NCI-H510A treated with DMSO at 0.1 percent for 48 hours (cell line): ENCODE results near the gene TMEM164.
A peak's percentile ranks its signal among the peaks of the same experiment; 100 is the strongest.

ENCODE experiments used
- DNase-seq: peaks from one replicate; lab custom pipeline; 2025; lab: John Stamatoyannopoulos, UW

The TMEM164 gene

DNA sequence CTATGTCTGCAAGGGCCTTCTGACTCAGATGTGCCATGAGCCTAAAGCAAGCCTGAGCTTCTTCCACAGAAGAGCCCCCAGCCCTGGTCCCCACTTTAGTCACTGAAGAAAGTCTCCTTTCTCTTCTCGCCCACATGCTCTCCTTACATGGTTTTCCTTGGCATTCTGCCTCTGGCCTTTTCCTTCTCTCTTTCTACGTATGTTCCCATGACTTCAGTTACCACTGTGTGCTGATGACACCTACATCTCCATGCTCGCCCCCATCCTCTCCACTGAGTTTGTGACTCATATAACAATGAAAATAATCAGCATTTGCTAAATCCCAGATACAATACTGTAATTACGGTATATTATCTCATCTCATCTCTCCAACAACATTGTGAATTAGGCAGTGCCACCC lies 165.7 kb downstream of the TMEM164 start:
- no peak for DNase-seq

DNA sequence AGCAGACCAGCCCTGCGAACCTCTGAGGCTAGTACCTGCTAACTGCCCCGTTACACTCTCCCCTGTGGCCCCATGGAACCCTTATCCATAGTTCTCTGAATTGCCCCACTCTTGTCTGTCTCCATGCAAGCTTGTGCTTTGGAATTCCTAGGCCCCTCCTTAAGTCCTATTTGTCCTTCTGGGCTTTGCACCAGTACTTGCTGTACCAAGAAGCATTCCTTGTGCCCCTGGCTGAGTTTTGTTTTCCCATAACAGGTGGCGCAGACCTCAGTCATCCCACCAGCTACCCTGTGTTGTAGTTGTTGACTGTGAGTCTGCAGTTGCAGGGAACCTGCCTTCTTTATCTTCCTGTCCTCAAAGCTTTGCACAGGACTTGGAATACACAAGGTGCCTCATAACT lies 167.1 kb downstream of the TMEM164 start:
- no peak for DNase-seq

DNA sequence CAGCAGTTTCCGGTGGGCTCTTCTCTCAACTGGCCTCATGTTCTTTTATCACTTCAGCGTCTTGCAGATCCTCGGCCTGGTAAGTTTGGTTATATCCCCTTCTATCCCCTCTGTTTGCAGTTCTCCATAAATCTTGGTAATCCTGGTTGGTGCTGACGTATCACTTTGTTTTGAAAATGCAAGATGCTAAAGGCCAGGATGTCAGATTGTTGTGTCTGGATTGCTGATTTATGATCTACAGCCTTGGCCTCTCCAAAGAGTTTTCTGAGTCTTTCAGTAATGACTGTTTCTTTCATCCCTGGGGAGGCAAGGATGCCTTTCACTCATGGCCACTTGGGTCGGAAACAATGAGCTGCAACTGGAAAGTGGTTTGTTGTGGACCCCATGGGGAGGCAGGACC lies 168.5 kb downstream of the TMEM164 start:
- no peak for DNase-seq

DNA sequence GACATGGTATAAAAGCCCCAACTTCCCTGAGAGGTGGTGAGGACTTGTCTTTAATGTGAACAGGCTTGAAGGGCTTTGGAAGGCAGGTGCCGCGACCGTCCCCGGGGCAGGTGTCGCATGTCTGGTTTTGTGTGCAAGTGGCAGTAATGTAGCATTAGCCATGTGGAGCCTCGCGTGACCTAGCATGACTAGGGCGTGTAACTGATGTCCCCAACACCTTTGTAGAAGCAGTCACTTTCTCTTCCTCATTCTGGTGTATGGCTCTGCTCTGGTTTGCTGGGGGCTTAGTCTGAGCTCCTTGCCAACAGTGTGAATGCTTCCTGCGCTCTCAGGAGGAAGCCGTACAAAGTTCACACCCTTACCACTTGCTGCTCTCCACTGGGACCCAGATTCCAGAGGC lies 169.3 kb downstream of the TMEM164 start:
- no peak for DNase-seq

DNA sequence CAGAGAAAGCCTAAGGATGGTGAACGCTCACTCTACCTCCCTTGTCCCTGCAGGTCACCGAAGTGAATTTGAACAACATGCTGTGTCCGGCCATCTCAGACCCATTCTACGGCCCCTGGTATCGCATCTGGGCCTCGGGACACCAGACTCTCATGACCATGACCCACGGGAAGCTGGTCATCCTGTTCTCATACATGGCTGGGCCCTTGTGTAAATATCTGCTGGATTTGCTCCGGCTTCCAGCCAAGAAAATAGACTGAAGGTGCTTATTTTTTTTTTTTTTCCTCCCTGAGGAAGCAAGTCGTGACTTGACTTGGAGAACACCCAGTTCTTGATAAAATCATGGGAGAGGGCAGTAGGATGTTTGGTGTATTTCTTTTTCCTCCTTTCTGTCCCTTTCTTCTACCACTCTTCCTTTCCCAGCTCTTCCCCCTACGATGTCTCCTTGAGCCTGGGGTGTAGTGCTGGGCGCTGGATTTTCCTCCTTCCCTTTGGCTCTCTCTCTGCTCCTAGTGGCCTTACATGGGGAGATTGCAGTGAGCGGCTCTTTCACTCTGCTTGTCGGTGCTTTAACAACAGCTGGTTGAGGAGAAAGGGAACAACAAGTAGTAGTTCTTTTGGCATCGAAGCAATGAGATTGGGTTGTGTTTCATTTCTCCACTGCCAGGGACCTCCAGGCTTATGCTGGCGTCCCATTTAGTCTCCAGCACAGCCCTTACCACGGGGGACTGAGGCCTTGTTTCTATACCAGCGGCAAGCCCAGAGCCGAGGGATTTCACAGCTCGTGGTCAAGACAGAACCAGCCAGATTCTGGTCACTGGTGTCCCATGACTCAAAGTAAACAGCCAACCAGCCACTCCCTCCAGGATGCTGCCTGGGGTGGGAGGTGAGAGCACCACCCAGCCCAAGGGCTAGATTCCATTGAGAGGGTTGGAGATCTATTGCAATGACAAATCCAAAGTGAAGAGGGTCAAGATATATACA lies 170.6 kb downstream of the TMEM164 start:
- no peak for DNase-seq

DNA sequence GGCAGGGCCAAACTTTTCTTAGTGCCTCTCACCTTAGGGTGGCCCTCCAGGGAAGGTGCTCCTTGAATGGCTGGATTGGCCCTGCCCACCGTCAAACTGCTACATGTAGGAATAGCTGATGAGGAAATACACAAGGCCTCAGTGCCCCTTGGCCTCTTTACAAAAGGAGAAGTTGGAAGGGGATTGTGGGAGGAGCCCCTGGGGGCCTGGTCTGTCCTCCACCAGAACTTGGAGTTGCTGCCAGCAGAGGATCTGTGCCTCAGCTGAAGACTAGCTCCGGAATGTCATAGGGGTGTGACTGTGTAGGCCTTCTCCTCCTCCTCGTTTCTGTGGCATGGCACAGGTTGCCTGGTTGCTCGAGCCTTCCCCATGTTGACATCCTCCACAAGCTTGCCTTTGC lies 172.2 kb downstream of the TMEM164 start:
- no peak for DNase-seq

DNA sequence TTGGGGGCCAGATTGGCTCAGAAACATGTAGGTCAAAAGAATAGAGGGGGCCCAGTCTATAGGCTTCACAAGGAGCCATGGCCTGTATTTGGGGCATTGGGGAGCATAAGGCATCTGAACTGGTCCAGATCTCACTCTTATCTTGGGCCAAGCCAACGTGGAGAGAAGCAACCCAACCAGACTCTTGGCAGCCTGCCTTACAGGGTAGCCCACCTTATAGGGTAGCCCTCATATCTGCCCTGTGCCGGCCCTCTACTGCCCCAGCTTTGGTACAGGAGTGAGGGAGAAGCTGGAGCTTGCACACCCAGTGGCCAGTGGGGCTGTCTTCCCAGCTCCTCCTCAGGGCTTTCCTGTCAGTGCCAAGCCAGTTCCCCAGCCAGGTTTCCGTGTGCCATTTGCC lies 172.8 kb downstream of the TMEM164 start:
- DNase-seq, result no peak

DNA sequence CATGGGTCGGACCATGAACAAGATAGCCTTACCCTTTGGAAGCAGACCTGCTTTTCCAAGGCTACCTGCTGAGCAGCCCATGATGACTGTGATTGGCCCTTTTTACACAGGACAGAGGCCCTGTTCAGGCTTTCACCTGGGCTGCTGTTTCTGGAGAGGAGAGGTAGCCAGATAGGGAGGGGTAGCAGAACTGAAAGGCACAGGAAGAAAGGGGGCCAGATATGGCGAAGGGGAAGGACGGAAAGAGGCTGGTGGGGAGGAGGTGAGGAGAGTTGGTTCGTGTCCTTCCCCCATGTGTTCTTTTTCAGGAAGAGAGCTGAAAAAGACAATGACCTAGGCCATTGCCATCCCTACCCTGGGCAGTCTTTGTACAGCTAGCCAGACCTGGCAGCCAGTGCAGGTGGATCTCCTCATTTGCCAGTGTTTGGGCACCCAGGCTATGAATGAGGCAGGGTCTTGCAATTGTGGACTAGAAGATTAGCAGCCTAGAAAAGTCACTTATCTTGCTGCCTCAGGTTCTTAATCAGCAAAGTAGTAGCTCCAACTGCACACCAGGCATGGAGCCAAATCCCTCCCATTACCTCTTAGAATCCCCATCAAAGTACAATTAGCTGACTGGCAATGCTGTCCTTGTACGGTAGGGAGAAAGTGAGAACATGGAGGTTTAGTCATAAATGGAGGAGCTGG lies 175.4 kb downstream of the TMEM164 start:
- peak; percentile 1 for DNase-seq

DNA sequence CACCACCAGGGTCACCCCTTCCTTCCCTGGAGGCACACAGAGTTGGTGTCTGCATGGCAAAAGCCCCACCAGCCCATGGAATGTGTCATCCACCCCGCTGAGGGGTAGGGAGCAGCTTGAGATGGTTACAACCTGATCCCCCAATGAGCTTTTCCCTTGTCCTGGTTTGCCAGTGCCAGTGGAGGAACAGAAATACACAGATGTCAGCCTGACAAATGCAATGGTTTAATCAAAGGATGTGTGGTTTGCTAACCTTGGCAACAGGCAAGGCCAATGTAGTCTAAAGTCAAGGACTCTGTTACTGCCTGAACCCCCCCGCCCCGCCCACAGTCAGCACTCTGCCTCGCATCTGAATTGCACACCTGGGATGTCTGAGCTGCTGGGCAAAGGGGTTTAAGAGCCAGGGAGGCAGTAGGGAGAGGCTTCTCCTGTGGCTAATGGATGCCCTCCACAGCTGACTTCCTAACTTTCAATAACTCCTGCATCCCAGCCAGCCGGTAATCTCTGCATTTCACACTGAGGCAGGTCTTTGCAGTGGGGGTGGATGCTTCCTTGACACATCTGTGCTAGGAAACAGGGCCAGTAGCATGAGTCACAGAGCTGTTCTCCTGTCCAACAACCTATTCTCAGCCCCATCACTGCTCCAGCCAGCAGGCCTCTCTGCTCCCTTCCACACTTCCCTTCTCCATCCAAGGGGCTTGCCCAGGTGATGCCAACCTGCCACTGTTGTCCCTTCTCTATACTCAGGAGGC lies 177.4 kb downstream of the TMEM164 start:
- DNase-seq, result no peak

DNA sequence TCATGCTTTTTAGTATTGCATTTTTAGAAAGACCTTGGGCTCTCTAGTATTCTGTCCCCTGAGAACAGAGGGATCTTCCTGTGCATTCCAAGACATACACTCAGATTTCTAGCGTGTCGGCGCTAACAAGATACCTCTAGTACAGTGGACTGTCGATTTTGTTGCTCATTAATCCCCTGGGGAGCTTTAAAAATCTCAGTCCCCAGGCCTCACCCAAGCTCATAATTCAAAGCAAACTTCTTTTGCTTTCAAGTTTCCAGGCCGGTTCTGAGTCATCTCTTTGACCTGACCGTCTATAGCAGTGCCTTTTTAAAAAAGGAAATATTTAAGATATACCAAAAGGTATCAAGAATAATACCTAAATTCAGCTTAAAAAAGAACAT lies 178.0 kb downstream of the TMEM164 start:
- DNase-seq, result no peak

DNA sequence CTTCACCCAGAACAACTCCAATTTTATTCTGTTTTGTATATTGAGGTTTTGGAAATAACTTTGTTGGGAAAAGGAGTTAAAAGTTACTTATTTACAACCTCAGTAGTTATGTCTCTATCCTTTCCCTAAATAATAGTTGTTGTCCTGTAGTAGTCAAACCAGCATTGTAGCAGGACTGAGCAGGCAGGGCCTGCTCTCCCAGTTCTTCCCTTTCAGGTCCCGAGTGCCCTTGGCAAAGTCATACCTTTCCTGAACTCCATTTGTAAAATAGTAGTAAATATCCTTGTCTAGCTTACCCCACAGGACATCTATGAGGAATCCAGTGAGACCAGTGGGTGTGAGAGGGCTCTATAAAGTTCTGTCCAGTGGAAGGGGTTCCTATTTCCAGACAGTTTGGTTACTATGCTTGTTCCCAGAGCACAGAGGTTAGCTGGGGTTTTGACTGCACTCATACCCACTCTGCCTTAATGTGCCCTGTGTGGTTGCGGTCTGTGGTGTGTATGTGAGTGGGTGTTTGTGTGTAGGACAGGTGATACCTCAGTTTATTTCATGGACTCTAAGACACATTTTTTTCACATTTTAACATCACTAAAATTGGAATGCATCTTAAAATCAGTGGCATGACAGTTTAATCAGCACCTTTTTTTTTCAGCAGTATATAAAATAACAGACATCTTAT lies 178.7 kb downstream of the TMEM164 start:
- no peak for DNase-seq

DNA sequence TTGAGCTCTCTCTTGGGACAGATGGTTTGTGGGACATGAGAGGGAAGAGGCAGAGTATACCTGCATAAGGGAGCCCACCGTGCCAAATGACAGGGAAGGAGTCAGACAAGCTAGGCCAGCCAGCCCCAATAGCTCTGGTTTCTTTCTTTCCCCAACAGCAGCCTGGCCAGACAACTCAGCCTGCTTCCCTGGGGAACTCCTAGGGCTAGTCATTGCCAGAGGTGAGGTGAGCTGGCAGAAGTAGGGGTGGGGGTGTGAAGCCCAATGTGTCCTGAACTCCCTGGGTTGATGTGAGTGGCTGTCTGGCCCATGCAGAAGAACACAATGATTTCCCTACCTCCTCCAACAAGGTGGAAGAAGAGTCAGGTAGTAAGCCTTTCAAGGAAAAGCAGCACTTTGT lies 179.4 kb downstream of the TMEM164 start:
- DNase-seq, result no peak

DNA sequence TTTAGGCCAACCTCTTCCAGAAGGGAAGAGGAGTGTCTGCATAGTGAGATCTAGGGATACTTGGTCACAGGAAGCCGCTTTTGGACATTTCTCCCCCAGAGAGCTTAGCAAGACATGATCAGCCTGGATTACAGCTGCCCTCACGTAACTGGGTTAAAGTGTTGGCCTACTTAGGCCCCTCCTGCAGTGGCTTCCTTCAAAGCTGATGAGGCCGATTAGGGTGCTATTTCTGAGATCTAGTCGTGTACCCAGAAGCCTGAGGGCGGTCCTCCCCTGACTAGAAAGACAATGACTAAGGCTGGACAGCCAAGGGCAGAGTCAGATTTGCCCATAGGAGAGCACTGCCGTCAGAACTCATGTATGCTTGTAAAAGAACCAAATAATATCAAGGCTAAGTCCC lies 180.0 kb downstream of the TMEM164 start:
- no peak for DNase-seq

DNA sequence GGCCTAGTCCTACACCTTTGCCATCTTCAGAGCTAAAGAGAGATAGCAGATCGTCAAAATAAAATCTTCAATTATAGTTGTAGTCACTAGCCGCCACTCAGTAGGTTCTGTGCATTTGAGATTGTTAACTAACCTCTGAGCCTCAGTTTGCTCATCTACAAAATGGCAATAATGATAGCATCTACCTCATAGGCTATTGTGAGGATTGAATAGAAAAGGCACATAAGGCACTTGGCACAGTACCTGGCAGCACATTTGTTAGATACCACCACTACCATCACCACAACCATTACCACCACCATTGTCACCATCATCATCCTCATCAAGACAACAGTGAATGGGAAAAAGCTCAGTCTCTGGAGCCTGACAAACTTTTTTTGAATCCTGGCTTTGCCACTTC lies 180.4 kb downstream of the TMEM164 start:
- DNase-seq, result no peak

DNA sequence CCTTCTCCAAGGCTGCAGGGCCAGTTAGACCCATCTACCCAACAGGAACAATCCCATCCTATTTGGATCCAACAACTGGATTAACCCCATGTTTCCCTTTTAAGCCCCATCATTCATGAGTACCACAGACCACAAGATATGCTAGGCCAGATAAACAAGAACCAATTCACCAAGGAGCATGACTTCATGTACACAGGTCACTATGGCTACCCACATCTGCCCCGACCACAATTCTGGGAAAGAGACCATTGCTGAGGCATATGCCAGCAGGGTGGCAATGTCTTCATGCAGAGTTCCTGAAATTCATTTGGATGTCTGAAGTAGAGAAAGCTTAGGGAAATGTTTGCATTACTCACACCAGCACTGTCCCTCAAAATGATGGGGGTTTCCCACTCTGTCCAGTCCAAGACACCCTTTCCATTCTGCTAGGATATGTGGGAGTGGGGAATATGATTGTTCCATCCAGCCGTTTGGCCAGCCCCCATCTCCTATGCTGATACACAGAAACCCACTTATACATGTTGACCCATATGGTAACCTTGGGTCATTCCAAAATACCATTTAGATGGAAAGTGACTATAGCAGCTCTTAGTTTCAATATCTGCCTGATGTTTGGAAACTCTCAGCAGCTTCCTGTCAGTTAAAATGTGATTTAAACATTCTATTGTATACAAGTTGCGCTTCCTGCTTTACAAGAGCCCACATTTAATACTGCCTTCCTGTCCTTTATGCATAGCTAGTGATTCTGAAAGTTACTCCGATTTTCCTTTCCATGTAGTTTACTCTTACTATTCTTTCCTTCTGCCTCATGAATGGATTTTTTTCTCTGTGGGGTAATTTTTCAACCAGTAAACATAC lies 186.0 kb downstream of the TMEM164 start:
- no peak for DNase-seq

DNA sequence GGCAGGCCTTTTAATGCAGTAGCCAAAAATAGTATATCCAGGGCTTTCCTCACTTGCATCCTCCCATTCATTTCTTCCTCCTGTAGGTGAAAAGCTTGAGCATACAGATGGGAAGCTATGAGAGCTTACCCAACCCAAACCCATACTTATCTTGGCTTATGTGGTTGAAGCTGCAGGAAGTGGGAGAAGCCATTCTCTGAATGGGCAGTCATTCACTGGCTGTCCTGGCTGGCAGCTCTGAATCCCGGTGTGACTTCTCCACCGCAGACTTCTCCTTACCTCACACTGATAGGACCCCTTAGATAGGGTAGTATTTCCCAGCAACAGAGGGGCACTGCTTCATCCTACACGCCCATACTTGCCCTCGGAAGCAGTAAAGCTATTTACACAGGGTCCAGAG lies 189.6 kb downstream of the TMEM164 start:
- no peak for DNase-seq

DNA sequence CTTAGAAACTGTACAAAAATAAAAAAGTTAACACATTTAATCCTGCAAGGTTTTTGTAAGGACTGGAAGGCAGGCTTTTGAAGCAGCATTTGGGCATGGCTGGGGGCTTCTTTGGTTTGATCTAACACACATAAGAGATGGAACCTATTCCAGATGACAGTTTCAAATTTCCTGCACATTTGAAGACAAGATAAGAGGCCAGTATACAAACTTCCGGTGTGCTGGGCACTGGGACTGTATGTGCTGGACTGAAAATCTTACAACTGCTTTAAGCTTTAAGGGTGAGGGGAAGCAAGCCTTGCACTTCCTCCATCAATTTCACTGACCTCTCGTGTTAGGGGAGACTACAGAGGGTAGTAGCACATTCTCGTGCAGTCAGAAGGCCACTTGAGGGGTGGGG lies 192.1 kb downstream of the TMEM164 start:
- DNase-seq, result no peak

DNA sequence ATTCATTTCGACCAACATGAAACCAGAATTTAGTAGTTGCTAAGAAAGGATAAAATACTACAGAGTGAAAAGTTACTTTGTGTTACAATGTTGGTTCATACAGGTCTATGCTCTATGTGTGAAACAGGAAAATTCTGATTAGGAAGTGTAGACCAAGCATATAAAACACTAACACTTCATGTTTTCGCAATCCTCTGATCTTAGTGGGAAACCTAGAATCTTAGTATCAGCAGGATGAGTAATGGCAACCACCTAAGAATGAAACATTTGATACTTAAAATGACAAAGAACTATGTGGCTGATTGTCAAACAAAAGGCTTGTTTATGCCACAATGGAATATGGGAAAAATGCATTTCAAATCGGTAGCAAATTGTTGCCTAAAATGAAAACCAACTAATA lies 198.9 kb downstream of the TMEM164 start:
- DNase-seq, result no peak

DNA sequence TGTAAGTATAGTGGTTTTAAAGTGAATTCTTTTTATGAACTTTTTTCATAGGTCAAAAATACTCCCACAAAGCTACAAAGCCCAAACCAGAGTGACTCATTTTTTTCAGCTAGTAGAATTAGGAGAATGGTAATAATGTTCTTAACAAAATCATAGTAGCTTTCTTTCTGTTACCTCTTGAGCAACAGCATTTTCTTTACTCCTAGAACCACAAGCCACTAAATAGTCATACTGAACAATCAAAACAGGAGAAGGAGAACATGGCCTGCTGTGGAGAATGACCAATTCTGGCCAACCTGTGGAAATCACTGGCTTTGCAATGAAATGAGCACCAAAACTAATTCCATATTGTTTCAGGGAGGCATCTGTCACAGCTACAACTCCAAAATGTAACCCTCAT lies 202.1 kb downstream of the TMEM164 start:
- no peak for DNase-seq

DNA sequence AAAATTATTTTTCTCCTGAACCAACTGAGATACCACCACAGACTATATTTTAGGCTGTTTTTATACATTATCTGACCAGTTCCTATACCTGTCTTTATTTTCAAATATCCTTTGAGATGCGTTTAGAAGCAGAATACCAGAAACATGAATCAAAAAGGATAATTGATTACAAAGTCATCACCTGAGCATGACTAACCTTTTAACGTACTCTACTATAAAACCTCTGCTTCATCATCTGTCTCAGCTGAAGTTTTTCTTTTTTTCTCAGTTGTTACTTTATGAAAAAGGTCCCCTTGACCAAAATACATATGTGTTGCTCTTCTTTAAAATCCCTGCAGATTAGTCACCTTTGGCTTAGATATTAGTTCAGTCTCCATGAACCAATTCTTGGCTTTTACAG lies 205.2 kb downstream of the TMEM164 start:
- no peak for DNase-seq
